Testis (tissue), 3 donors: ENCODE results near the gene CDH22. TPM values are rescaled to one million over a fixed set of nuclear protein-coding genes. Genes with fewer than 3 reads are reported as not detected.

Experiments
- DNase-seq: peaks from one replicate; pipeline ENCODE4 v3.0.0-alpha.2; 2019
- H3K27ac ChIP-seq, 2 donors: fragments of 200-600 bp; sonication (generic); one replicate each; pipeline ENCODE4 v1.5.1; 2019
- H3K27me3 ChIP-seq: fragments of 200-600 bp; sonication (generic); one replicate; pipeline ENCODE4 v1.5.1; 2019
- H3K36me3 ChIP-seq: fragments of 200-600 bp; sonication (generic); one replicate; pipeline ENCODE4 v1.5.1; 2017; ENCODE audit warnings: low read depth; ENCODE audit errors: missing control alignments
- H3K4me1 ChIP-seq: fragments of 200-600 bp; sonication (generic); one replicate; pipeline ENCODE4 v1.5.1; 2019
- H3K4me3 ChIP-seq, 2 donors: fragments of 200-600 bp; sonication (generic); one replicate each; pipeline ENCODE4 v1.5.1; 2017 to 2019
- H3K9me3 ChIP-seq: fragments of 200-600 bp; sonication (generic); one replicate; pipeline ENCODE4 v1.5.1; 2017
- CTCF ChIP-seq, 3 experiments: fragments of 450-650 bp in 2 of 3; fragments of 200-600 bp in 1 of 3; sonication (generic) in 1 of 3; IDR thresholded peaks; one replicate each; pipeline ENCODE4 v1.5.1; 2016 to 2019; ENCODE audit warnings: antibody characterized with exemption in 3 of 3, mild to moderate bottlenecking in 2 of 3, moderate library complexity in 1 of 3
- POLR2A ChIP-seq: fragments of 450-650 bp; IDR thresholded peaks from one replicate; pipeline ENCODE4 v1.6.1; 2017; ENCODE audit warnings: antibody characterized with exemption, mild to moderate bottlenecking, moderate library complexity
- WGBS, 2 donors: methylation state at CpG; one replicate each; pipeline ENCODE4 v1.1.5; 2018; 5-methylcytosine and 5-hydroxymethylcytosine counted together
- intact Hi-C: fragments of 100-400 bp; cut with DNase I; formaldehyde crosslinking; loops from one replicate; pipeline ENCODE4 v1.15.1; 2023; ENCODE audit warnings: low total_unique reads
- polyA plus RNA-seq: library from polyadenylated mRNA; stranded (reverse); fragments of 350-450 nt; fragmentation: Illumina TruSeq; extraction: RNeasy Lipid Tissue Mini Kit (QIAGEN cat#74804); gene quantifications from one replicate; pipeline ENCODE4 v1.2.3, GENCODE V29; 2014; ENCODE audit warnings: low read depth, low replicate concordance; ENCODE audit not compliant: insufficient read depth
- total RNA-seq, 2 donors: library from RNA; depleted of rRNA; stranded (reverse); fragments of >200 nt; gene quantifications; one replicate each; pipeline ENCODE4 v1.2.3, GENCODE V29; 2016

The CDH22 gene
- total and polyA plus RNA-seq, 3 donors from 2014 or later: 1.8 to 2.6 (median 2.6) TPM

- no peak for DNase-seq
- H3K4me3 ChIP-seq: no peak overlapping the region
- H3K36me3 ChIP-seq: no peaks in the 10 kb centered on the region
- no peak overlapping the region for H3K27ac ChIP-seq
- WGBS, 2 donors: 57 to 72% methylated on average over 17 of the region's 17 CpGs
- intact Hi-C loops: no loop called here
- H3K4me1 ChIP-seq: no peaks in the 10 kb centered on the region
- no peaks in the 10 kb centered on the region for H3K9me3 ChIP-seq
- TF ChIP-seq POLR2A (no peak), CTCF (IDR thresholded peaks at IDR 0.05) (no peak)
- H3K27me3 ChIP-seq: no peaks in the 10 kb centered on the region
These were observed 112.8 kb downstream of the CDH22 start for GRCh38 chr20:46195264-46196036.

- Histone ChIP-seq H3K4me3 (no peak overlapping the region), H3K36me3 (no peaks in the 10 kb centered on the region), H3K4me1 (no peaks in the 10 kb centered on the region), H3K9me3 (no peaks in the 10 kb centered on the region), H3K27ac (no peak overlapping the region), H3K27me3 (no peaks in the 10 kb centered on the region)
- intact Hi-C loops: no loop called here
- DNase-seq: no peak
- 96 to 98% methylated on average over 4 of the region's 4 CpGs for WGBS, 2 donors
- TF ChIP-seq POLR2A: no peak
- no peak for TF ChIP-seq CTCF (IDR thresholded peaks at IDR 0.05)
These were observed 113.9 kb downstream of the CDH22 start for GRCh38 chr20:46194409-46194808.

GRCh38 chr20:46192376-46192944, 115.8 kb downstream of the CDH22 start:
- H3K36me3 ChIP-seq: no peaks in the 10 kb centered on the region
- no peaks in the 10 kb centered on the region for H3K4me1 ChIP-seq
- no peak overlapping the region for H3K27ac ChIP-seq
- no peaks in the 10 kb centered on the region for H3K9me3 ChIP-seq
- no peaks in the 10 kb centered on the region for H3K27me3 ChIP-seq
- no peak for DNase-seq
- no peak overlapping the region for H3K4me3 ChIP-seq
- intact Hi-C loops: no loop called here
- no peak for TF ChIP-seq CTCF (IDR thresholded peaks at IDR 0.05)
- 27 to 48% methylated on average over 6 of the region's 6 CpGs for WGBS, 2 donors

- TF ChIP-seq CTCF (IDR thresholded peaks at IDR 0.05) (no peak), POLR2A (no peak)
- intact Hi-C loops: no loop called here
- WGBS, 2 donors: 82 to 87% methylated on average over 3 of the region's 3 CpGs
- H3K9me3 ChIP-seq: no peaks in the 10 kb centered on the region
- no peaks in the 10 kb centered on the region for H3K36me3 ChIP-seq
- no peaks in the 10 kb centered on the region for H3K4me1 ChIP-seq
- DNase-seq: no peak
- H3K27ac ChIP-seq: no peak overlapping the region
- H3K4me3 ChIP-seq: no peak overlapping the region
- no peaks in the 10 kb centered on the region for H3K27me3 ChIP-seq
These were observed 116.7 kb downstream of the CDH22 start for GRCh38 chr20:46191611-46192010.

- Histone ChIP-seq H3K27ac (no peak overlapping the region), H3K36me3 (no peaks in the 10 kb centered on the region), H3K4me3 (no peak overlapping the region), H3K27me3 (no peaks in the 10 kb centered on the region), H3K4me1 (no peaks in the 10 kb centered on the region), H3K9me3 (no peaks in the 10 kb centered on the region)
- intact Hi-C loops: no loop called here
- no peak for DNase-seq
- 68 to 78% methylated on average over 4 of the region's 4 CpGs for WGBS, 2 donors
- no peak for TF ChIP-seq CTCF (IDR thresholded peaks at IDR 0.05)
These were observed 117.1 kb downstream of the CDH22 start for GRCh38 chr20:46191168-46191540.
